Loucy (cell line): ENCODE data around the gene SLC5A10.

Experiments used
- H2AFZ ChIP-seq: fragments of 200-600 bp; sonication (generic); 2 replicates; pipeline ENCODE4 v1.6.0; 2016; ENCODE audit warnings: antibody characterized with exemption, mild to moderate bottlenecking, low read length, moderate library complexity
- H3F3A ChIP-seq: fragments of 200-600 bp; 2 replicates; pipeline ENCODE4 v1.6.0; 2016; ENCODE audit warnings: antibody characterized with exemption, low read depth, mild to moderate bottlenecking
- H3K27me3 ChIP-seq: fragments of 200-600 bp; sonication (generic); 2 replicates; pipeline ENCODE4 v1.6.1; 2014; ENCODE audit warnings: low read length, mild to moderate bottlenecking; ENCODE audit not compliant: insufficient read depth, poor library complexity, severe bottlenecking
- H3K36me3 ChIP-seq: fragments of 200-600 bp; sonication (generic); 2 replicates; pipeline ENCODE4 v1.6.1; 2016; ENCODE audit warnings: low read length; ENCODE audit not compliant: insufficient read depth
- H3K4me1 ChIP-seq: fragments of 200-600 bp; sonication (generic); 2 replicates; pipeline ENCODE4 v1.5.1; 2014; ENCODE audit warnings: low read length, mild to moderate bottlenecking; ENCODE audit not compliant: insufficient read depth, poor library complexity, severe bottlenecking
- H3K4me2 ChIP-seq: fragments of 200-600 bp; sonication (generic); 2 replicates; pipeline ENCODE4 v1.6.0; 2014; ENCODE audit warnings: antibody characterized with exemption, low read length, low read depth, mild to moderate bottlenecking; ENCODE audit not compliant: poor library complexity, severe bottlenecking
- H3K4me3 ChIP-seq: fragments of 200-600 bp; sonication (generic); 2 replicates; pipeline ENCODE4 v1.5.1; 2014; ENCODE audit warnings: low read length, mild to moderate bottlenecking, mixed read lengths; ENCODE audit not compliant: poor library complexity, severe bottlenecking
- H3K79me2 ChIP-seq: fragments of 200-600 bp; sonication (generic); 2 replicates; pipeline ENCODE4 v1.6.1; 2014; ENCODE audit warnings: low read length; ENCODE audit not compliant: insufficient read depth
- H3K9ac ChIP-seq: fragments of 200-600 bp; sonication (generic); 2 replicates; pipeline ENCODE4 v1.6.0; 2014; ENCODE audit warnings: mild to moderate bottlenecking, low read depth, low read length, moderate library complexity; ENCODE audit not compliant: poor library complexity, severe bottlenecking
- H3K9me2 ChIP-seq: fragments of 200-600 bp; sonication (generic); replicated peaks from 2 replicates; pipeline ENCODE4 v1.6.1; 2016; ENCODE audit warnings: low read depth, low read length, mixed read lengths
- H3K9me3 ChIP-seq: fragments of 200-600 bp; sonication (generic); 2 replicates; pipeline ENCODE4 v1.6.1; 2014; ENCODE audit warnings: mild to moderate bottlenecking, antibody characterized with exemption, low read length, low read depth; ENCODE audit not compliant: insufficient read depth
- H4K20me1 ChIP-seq: fragments of 200-600 bp; sonication (generic); 2 replicates; pipeline ENCODE4 v1.6.0; 2014; ENCODE audit warnings: antibody characterized with exemption, low read length, mild to moderate bottlenecking; ENCODE audit not compliant: insufficient read depth, poor library complexity, severe bottlenecking
- CTCF ChIP-seq: fragments of 200-600 bp; sonication (generic); conservative IDR thresholded peaks from 2 replicates; pipeline ENCODE4 v1.5.1; 2014; ENCODE audit warnings: mild to moderate bottlenecking, antibody characterized with exemption, low read length
- EZH2phosphoT487 ChIP-seq: fragments of 200-600 bp; IDR thresholded peaks from 2 replicates; pipeline ENCODE4 v1.6.1; 2018; ENCODE audit warnings: antibody characterized with exemption, mild to moderate bottlenecking, moderate library complexity, borderline replicate concordance

SLC5A10 gene

GRCh38 chr17:18995220-18995619, 43.3 kb downstream of the SLC5A10 start:
- Histone ChIP-seq H3K36me3 (no peaks in the 10 kb centered on the region), H3K27me3 (no peaks in the 10 kb centered on the region), H3K9ac (no peak overlapping the region), H3K9me2 (no peaks in the 10 kb centered on the region), H3K9me3 (0 out of 2 replicates have a peak, but pooled peaks cover 3% of the 10 kb centered on the region), H2AFZ (no peak overlapping the region), H4K20me1 (no peaks in the 10 kb centered on the region), H3K79me2 (no peaks in the 10 kb centered on the region), H3K4me3 (no peak overlapping the region), H3K4me1 (peaks cover 48% of the 10 kb centered on the region), H3F3A (no peaks in the 10 kb centered on the region), H3K4me2 (no peak overlapping the region)
- TF ChIP-seq CTCF (no peak), EZH2phosphoT487 (no peak)

- Histone ChIP-seq H2AFZ (no peak overlapping the region), H3K4me1 (peaks cover 45% of the 10 kb centered on the region), H3K36me3 (no peaks in the 10 kb centered on the region), H3K9me2 (no peaks in the 10 kb centered on the region), H3K4me3 (no peak overlapping the region), H3K9me3 (0 out of 2 replicates have a peak, but pooled peaks cover 3% of the 10 kb centered on the region), H3K9ac (no peak overlapping the region), H4K20me1 (no peaks in the 10 kb centered on the region), H3F3A (no peaks in the 10 kb centered on the region), H3K79me2 (no peaks in the 10 kb centered on the region), H3K27me3 (no peaks in the 10 kb centered on the region), H3K4me2 (no peak overlapping the region)
- TF ChIP-seq EZH2phosphoT487, result no peak
These were observed 44.5 kb downstream of the SLC5A10 start for GRCh38 chr17:18996458-18996857.

- no peak overlapping the region for H3K4me3 ChIP-seq
These were observed 45.8 kb downstream of the SLC5A10 start for GRCh38 chr17:18997650-18998196.

More at GRCh38 chr17:18997650-18998196, 45.8 kb downstream of the SLC5A10 start:
- no peaks in the 10 kb centered on the region for H3K9me2 ChIP-seq
- H2AFZ ChIP-seq, result no peak overlapping the region
- no peak overlapping the region for H3K4me2 ChIP-seq
- no peak for TF ChIP-seq CTCF
- TF ChIP-seq EZH2phosphoT487, result no peak
- H3K79me2 ChIP-seq, result no peaks in the 10 kb centered on the region
- H3K36me3 ChIP-seq, result no peaks in the 10 kb centered on the region
- H3F3A ChIP-seq, result no peaks in the 10 kb centered on the region
- no peaks in the 10 kb centered on the region for H4K20me1 ChIP-seq
- no peak overlapping the region for H3K9ac ChIP-seq
- H3K4me1 ChIP-seq, result peaks cover 41% of the 10 kb centered on the region
- no peaks in the 10 kb centered on the region for H3K27me3 ChIP-seq
- H3K9me3 ChIP-seq, result 0 out of 2 replicates have a peak, but pooled peaks cover 3% of the 10 kb centered on the region
